ENCODE measurements around the gene TECPR2. TPM values are rescaled to one million over a fixed set of nuclear protein-coding genes. Genes with fewer than 3 reads are reported as not detected.

TECPR2 gene
- total RNA-seq (10 to 100 TPM; 32.2 to 32.5 TPM), polyA plus RNA-seq (1 to 10 TPM; 3.5 to 5.5 TPM)
- long read RNA-seq, donor 1, partial matches to known transcripts, result 41 of 92 reads
- long read RNA-seq, donor 1, other reads (novel, unspliced or antisense), result 49 of 92 reads
- long read RNA-seq, donor 2, partial matches to known transcripts, result 13 of 21 reads
- long read RNA-seq, donor 2, other reads (novel, unspliced or antisense), result 7 of 21 reads

- Histone ChIP-seq H3K4me1 (ENCODE audit: control insufficient read depth in 1 of 2, insufficient read depth in 2 of 2, low read length in 2 of 2) (peaks cover 0 to 6% of the 10 kb centered on the region in 2 donors), H3K4me3 (ENCODE audit: low read length in 2 of 2) (peak within 1 kb of the TSS; percentile 82 to 90), H3K9me3 (ENCODE audit: control insufficient read depth, low read length) (no peaks in the 10 kb centered on the region), H3K36me3 (ENCODE audit: control insufficient read depth in 1 of 2, insufficient read depth in 2 of 2, low read length in 1 of 2) (peaks cover 0 to 3% of the 10 kb centered on the region in 2 donors), H3K27me3 (ENCODE audit: control insufficient read depth in 1 of 2, insufficient read depth in 2 of 2, low read length in 1 of 2) (no peaks in the 10 kb centered on the region), H3K27ac (ENCODE audit: low read depth in 1 of 2, low read length in 2 of 2) (peak within 1 kb of the TSS; percentile 61 to 72)
- WGBS, 2 donors, result 1% methylated on average over 51 to 58 of the region's 58 CpGs
- DNase-seq, result peak; percentile 98 to 100
- peak; percentile 100 for ATAC-seq (ENCODE audit: low FRiP score)
- intact Hi-C loops (cut with DNase I), result loop anchor here (1.0 to 5.0 kb wide), 4 partner anchors 10 to 154 kb away; partner anchors contain the start of gene ZNF839 (in 1 of the 2)
These were observed at the start of gene TECPR2, which contains the start of gene CINP for GRCh38 chr14:102362545-102363181. Gene TECPR2 (plus strand): TSS chr14:102362941. CDS start chr14:102376722, 13,781 bp downstream. Gene CINP (minus strand): TSS chr14:102362890. CDS start chr14:102362851, 39 bp downstream.

- no peaks in the 10 kb centered on the region for H3K4me1 ChIP-seq (ENCODE audit: control insufficient read depth in 1 of 2, insufficient read depth in 2 of 2, low read length in 2 of 2)
- intact Hi-C loops (cut with DNase I), result loop anchor here (1.0 to 10.0 kb wide), 5 partner anchors 77 to 350 kb away; partner anchors contain the start of genes HSP90AA1 (in 2 of the 2), DYNC1H1 (in 1 of the 2) and WDR20 (in 1 of the 2)
- no peaks in the 10 kb centered on the region for H3K9me3 ChIP-seq (ENCODE audit: control insufficient read depth, low read length)
- H3K36me3 ChIP-seq (ENCODE audit: control insufficient read depth in 1 of 2, insufficient read depth in 2 of 2, low read length in 1 of 2), result no peaks in the 10 kb centered on the region
- ATAC-seq (ENCODE audit: low FRiP score), result peak; percentile 90
- WGBS, 2 donors, result 7 to 8% methylated on average over 52 of the region's 52 CpGs
- DNase-seq, result peak; percentile 91 to 95
- peak overlapping the region; percentile 23 to 42 for H3K4me3 ChIP-seq (ENCODE audit: low read length in 2 of 2)
- no peak overlapping the region for H3K27ac ChIP-seq (ENCODE audit: low read depth in 1 of 2, low read length in 2 of 2)
- no peaks in the 10 kb centered on the region for H3K27me3 ChIP-seq (ENCODE audit: control insufficient read depth in 1 of 2, insufficient read depth in 2 of 2, low read length in 1 of 2)
These were observed 48.3 kb upstream of the TECPR2 start for GRCh38 chr14:102314242-102315011.

GRCh38 chr14:102315121-102315520, 47.6 kb upstream of the TECPR2 start:
- Histone ChIP-seq H3K27me3 (ENCODE audit: control insufficient read depth in 1 of 2, insufficient read depth in 2 of 2, low read length in 1 of 2) (no peaks in the 10 kb centered on the region), H3K4me1 (ENCODE audit: control insufficient read depth in 1 of 2, insufficient read depth in 2 of 2, low read length in 2 of 2) (no peaks in the 10 kb centered on the region), H3K27ac (ENCODE audit: low read depth in 1 of 2, low read length in 2 of 2) (no peak overlapping the region), H3K4me3 (ENCODE audit: low read length in 2 of 2) (no peak overlapping the region), H3K9me3 (ENCODE audit: control insufficient read depth, low read length) (no peaks in the 10 kb centered on the region), H3K36me3 (ENCODE audit: control insufficient read depth in 1 of 2, insufficient read depth in 2 of 2, low read length in 1 of 2) (no peaks in the 10 kb centered on the region)
- ATAC-seq (ENCODE audit: low FRiP score), result no peak
- intact Hi-C loops (cut with DNase I), result loop anchor here (5.0 to 10.0 kb wide), 3 partner anchors 178 to 350 kb away; partner anchors contain the start of genes HSP90AA1 (in 2 of the 2), DYNC1H1 (in 1 of the 2) and WDR20 (in 1 of the 2)
- DNase-seq, result peak in 1 of 2 donors; percentile 22
- 87 to 91% methylated on average over 6 of the region's 6 CpGs for WGBS, 2 donors

GRCh38 chr14:102316338-102316742, 46.4 kb upstream of the TECPR2 start:
- H3K27me3 ChIP-seq (ENCODE audit: control insufficient read depth in 1 of 2, insufficient read depth in 2 of 2, low read length in 1 of 2), result no peaks in the 10 kb centered on the region
- H3K27ac ChIP-seq (ENCODE audit: low read depth in 1 of 2, low read length in 2 of 2), result peak overlapping the region in 1 of 2 donors; percentile 26
- DNase-seq (peak; percentile 63 to 71), ATAC-seq (ENCODE audit: low FRiP score) (peak; percentile 19)
- peak overlapping the region; percentile 36 to 46 for H3K4me3 ChIP-seq (ENCODE audit: low read length in 2 of 2)
- H3K9me3 ChIP-seq (ENCODE audit: control insufficient read depth, low read length), result no peaks in the 10 kb centered on the region
- WGBS, 2 donors, result 1 to 2% methylated on average over 10 of the region's 10 CpGs
- intact Hi-C loops (cut with DNase I), result loop anchor here (5.0 to 10.0 kb wide), 3 partner anchors 179 to 352 kb away; partner anchors contain the start of genes HSP90AA1 (in 2 of the 2), DYNC1H1 (in 1 of the 2) and WDR20 (in 1 of the 2)
- no peaks in the 10 kb centered on the region for H3K4me1 ChIP-seq (ENCODE audit: control insufficient read depth in 1 of 2, insufficient read depth in 2 of 2, low read length in 2 of 2)
- H3K36me3 ChIP-seq (ENCODE audit: control insufficient read depth in 1 of 2, insufficient read depth in 2 of 2, low read length in 1 of 2), result no peaks in the 10 kb centered on the region

- no peaks in the 10 kb centered on the region for H3K9me3 ChIP-seq (ENCODE audit: control insufficient read depth, low read length)
- DNase-seq (peak; percentile 94 to 97), ATAC-seq (ENCODE audit: low FRiP score) (peak; percentile 92)
- H3K27me3 ChIP-seq (ENCODE audit: control insufficient read depth in 1 of 2, insufficient read depth in 2 of 2, low read length in 1 of 2), result no peaks in the 10 kb centered on the region
- H3K36me3 ChIP-seq (ENCODE audit: control insufficient read depth in 1 of 2, insufficient read depth in 2 of 2, low read length in 1 of 2), result no peaks in the 10 kb centered on the region
- H3K4me3 ChIP-seq (ENCODE audit: low read length in 2 of 2), result peak overlapping the region; percentile 36 to 46
- 1 to 2% methylated on average over 53 to 54 of the region's 54 CpGs for WGBS, 2 donors
- H3K4me1 ChIP-seq (ENCODE audit: control insufficient read depth in 1 of 2, insufficient read depth in 2 of 2, low read length in 2 of 2), result no peaks in the 10 kb centered on the region
- intact Hi-C loops (cut with DNase I), result loop anchor here (5.0 to 10.0 kb wide), 3 partner anchors 180 to 352 kb away; partner anchors contain the start of genes HSP90AA1 (in 2 of the 2), DYNC1H1 (in 1 of the 2) and WDR20 (in 1 of the 2)
- H3K27ac ChIP-seq (ENCODE audit: low read depth in 1 of 2, low read length in 2 of 2), result peak overlapping the region in 1 of 2 donors; percentile 65
These were observed 45.8 kb upstream of the TECPR2 start for GRCh38 chr14:102316743-102317563.

GRCh38 chr14:102317564-102318248, 45.0 kb upstream of the TECPR2 start:
- Histone ChIP-seq H3K27me3 (ENCODE audit: control insufficient read depth in 1 of 2, insufficient read depth in 2 of 2, low read length in 1 of 2) (no peaks in the 10 kb centered on the region), H3K9me3 (ENCODE audit: control insufficient read depth, low read length) (no peaks in the 10 kb centered on the region), H3K36me3 (ENCODE audit: control insufficient read depth in 1 of 2, insufficient read depth in 2 of 2, low read length in 1 of 2) (no peaks in the 10 kb centered on the region), H3K4me3 (ENCODE audit: low read length in 2 of 2) (peak overlapping the region in 1 of 2 donors; percentile 30), H3K27ac (ENCODE audit: low read depth in 1 of 2, low read length in 2 of 2) (peak overlapping the region in 1 of 2 donors; percentile 4), H3K4me1 (ENCODE audit: control insufficient read depth in 1 of 2, insufficient read depth in 2 of 2, low read length in 2 of 2) (no peaks in the 10 kb centered on the region)
- DNase-seq, result peak in 1 of 2 donors; percentile 53
- 47 to 48% methylated on average over 12 of the region's 12 CpGs for WGBS, 2 donors
- intact Hi-C loops (cut with DNase I), result loop anchor here (2.0 to 10.0 kb wide), 4 partner anchors 45 to 353 kb away; partner anchors contain the start of genes HSP90AA1 (in 2 of the 2), CINP (in 1 of the 2), DYNC1H1 (in 1 of the 2) and TECPR2 (in 1 of the 2)
- no peak for ATAC-seq (ENCODE audit: low FRiP score)

- 63% methylated on average over 15 of the region's 15 CpGs for WGBS, 2 donors
- peak overlapping the region; percentile 19 to 86 for H3K27ac ChIP-seq (ENCODE audit: low read depth in 1 of 2, low read length in 2 of 2)
- H3K4me3 ChIP-seq (ENCODE audit: low read length in 2 of 2), result peak overlapping the region; percentile 41 to 56
- H3K27me3 ChIP-seq (ENCODE audit: control insufficient read depth in 1 of 2, insufficient read depth in 2 of 2, low read length in 1 of 2), result no peaks in the 10 kb centered on the region
- no peaks in the 10 kb centered on the region for H3K36me3 ChIP-seq (ENCODE audit: control insufficient read depth in 1 of 2, insufficient read depth in 2 of 2, low read length in 1 of 2)
- peak in 1 of 2 donors; percentile 74 for DNase-seq
- no peaks in the 10 kb centered on the region for H3K4me1 ChIP-seq (ENCODE audit: control insufficient read depth in 1 of 2, insufficient read depth in 2 of 2, low read length in 2 of 2)
- intact Hi-C loops (cut with DNase I), result loop anchor here (2.0 to 10.0 kb wide), 4 partner anchors 44 to 354 kb away; partner anchors contain the start of genes HSP90AA1 (in 2 of the 2), CINP (in 1 of the 2), DYNC1H1 (in 1 of the 2) and TECPR2 (in 1 of the 2)
- ATAC-seq (ENCODE audit: low FRiP score), result no peak
- H3K9me3 ChIP-seq (ENCODE audit: control insufficient read depth, low read length), result no peaks in the 10 kb centered on the region
These were observed 43.9 kb upstream of the TECPR2 start for GRCh38 chr14:102318781-102319276.
